Karpas-422 (cell line): Measurements from ENCODE around the gene RNF7. TPM values are rescaled to one million over a fixed set of nuclear protein-coding genes. Genes with fewer than 3 reads are reported as not detected.
"Not testable (repeated sequence)": the region's sequence is repeated elsewhere in the genome, so short reads cannot be mapped to it uniquely, and the experiment has no call there.

Experiments
- DNase-seq: peaks from one replicate; pipeline ENCODE4 v3.0.0-alpha.2; 2015
- H2AFZ ChIP-seq: fragments of 200-600 bp; sonication (generic); 2 replicates; pipeline ENCODE4 v1.6.1; 2014; ENCODE audit warnings: antibody characterized with exemption, low read length, mixed read lengths
- H3K27ac ChIP-seq: fragments of 200-600 bp; sonication (generic); 2 replicates; pipeline ENCODE4 v1.5.1; 2014; ENCODE audit warnings: mild to moderate bottlenecking, low read length, moderate library complexity
- H3K27me3 ChIP-seq: fragments of 200-600 bp; sonication (generic); 2 replicates; pipeline ENCODE4 v1.6.1; 2014; ENCODE audit warnings: low read length, mixed read lengths
- H3K36me3 ChIP-seq: fragments of 200-600 bp; sonication (generic); 2 replicates; pipeline ENCODE4 v1.6.1; 2014; ENCODE audit warnings: low read length, mixed read lengths; ENCODE audit not compliant: insufficient read depth
- H3K4me1 ChIP-seq: fragments of 200-600 bp; sonication (generic); 2 replicates; pipeline ENCODE4 v1.6.1; 2014; ENCODE audit warnings: mild to moderate bottlenecking, low read length, mixed read lengths
- H3K4me2 ChIP-seq: fragments of 200-600 bp; sonication (generic); 2 replicates; pipeline ENCODE4 v1.6.1; 2014; ENCODE audit warnings: low read length, low read depth, mild to moderate bottlenecking; ENCODE audit not compliant: poor library complexity, severe bottlenecking
- H3K4me3 ChIP-seq: fragments of 200-600 bp; sonication (generic); 2 replicates; pipeline ENCODE4 v1.5.1; 2014; ENCODE audit warnings: mild to moderate bottlenecking, antibody characterized with exemption, low read length, mixed read lengths
- H3K79me2 ChIP-seq: fragments of 200-600 bp; sonication (generic); 2 replicates; pipeline ENCODE4 v1.6.1; 2014; ENCODE audit warnings: mild to moderate bottlenecking, low read length, mixed read lengths
- H3K9ac ChIP-seq: fragments of 200-600 bp; sonication (generic); 2 replicates; pipeline ENCODE4 v1.6.0; 2014; ENCODE audit warnings: low read length
- H3K9me2 ChIP-seq: fragments of 200-600 bp; sonication (generic), shearing (Covaris generic); replicated peaks from 2 replicates; pipeline ENCODE4 v1.6.0; 2014; ENCODE audit warnings: mild to moderate bottlenecking, low read length, moderate library complexity; ENCODE audit not compliant: insufficient read depth
- H3K9me3 ChIP-seq: fragments of 300-700, 200-600 bp; sonication (generic); 2 replicates; pipeline ENCODE4 v1.6.1; 2014; ENCODE audit warnings: low read length, mixed read lengths
- H4K20me1 ChIP-seq: fragments of 200-600 bp; sonication (generic); 2 replicates; pipeline ENCODE4 v1.6.1; 2014; ENCODE audit warnings: mild to moderate bottlenecking, antibody characterized with exemption, low read length, low read depth; ENCODE audit not compliant: insufficient read depth
- total RNA-seq: library from RNA; depleted of rRNA; stranded (reverse); fragments of >200 nt; shearing (Covaris generic); gene quantifications from 2 replicates; pipeline ENCODE4 v1.2.3, GENCODE V29; 2014; ENCODE audit warnings: low replicate concordance

The RNF7 gene
- total RNA-seq, 1 experiment from 2014 or later: 63.9 TPM

- H3K36me3 ChIP-seq, H2AFZ ChIP-seq, H3K27me3 ChIP-seq, H3K4me1 ChIP-seq, H3K9me2 ChIP-seq, H3K9me3 ChIP-seq, DNase-seq, H3K4me2 ChIP-seq, H4K20me1 ChIP-seq, H3K79me2 ChIP-seq, H3K27ac ChIP-seq, H3K4me3 ChIP-seq, H3K9ac ChIP-seq: not testable (repeated sequence)
Observed at GRCh38 chr3:141762552-141762951, 24.5 kb downstream of the RNF7 start.

GRCh38 chr3:141763088-141763750, 25.1 kb downstream of the RNF7 start, which contains the start of gene GRK7:
TSS of gene GRK7 (plus strand) at chr3:141763408. CDS start at chr3:141778285, 14,877 bp downstream.
- Histone ChIP-seq H3K27ac (no peak within 1 kb of the TSS), H3K27me3 (no peaks in the 10 kb centered on the region), H2AFZ (no peak within 1 kb of the TSS), H3K4me3 (no peak within 1 kb of the TSS), H3K9me3 (no peaks in the 10 kb centered on the region), H3K9ac (no peak within 1 kb of the TSS), H4K20me1 (no peaks in the 10 kb centered on the region), H3K9me2 (no peaks in the 10 kb centered on the region), H3K36me3 (no peaks in the 10 kb centered on the region), H3K4me1 (no peaks in the 10 kb centered on the region), H3K79me2 (no peaks in the 10 kb centered on the region), H3K4me2 (no peak within 1 kb of the TSS)
- no peak for DNase-seq

- Histone ChIP-seq H3K9ac (no peak overlapping the region), H3K27me3 (no peaks in the 10 kb centered on the region), H3K9me2 (no peaks in the 10 kb centered on the region), H3K4me2 (no peak overlapping the region), H3K27ac (no peak overlapping the region), H3K4me1 (no peaks in the 10 kb centered on the region), H3K36me3 (no peaks in the 10 kb centered on the region), H3K79me2 (no peaks in the 10 kb centered on the region), H3K4me3 (no peak overlapping the region), H3K9me3 (no peaks in the 10 kb centered on the region), H4K20me1 (no peaks in the 10 kb centered on the region), H2AFZ (no peak overlapping the region)
- no peak for DNase-seq
Observed at GRCh38 chr3:141764045-141764444, 25.9 kb downstream of the RNF7 start.

GRCh38 chr3:141764465-141764864, 26.4 kb downstream of the RNF7 start:
- H3K27me3 ChIP-seq: no peaks in the 10 kb centered on the region
- H3K27ac ChIP-seq: no peak overlapping the region
- no peaks in the 10 kb centered on the region for H4K20me1 ChIP-seq
- no peak overlapping the region for H3K4me2 ChIP-seq
- no peaks in the 10 kb centered on the region for H3K4me1 ChIP-seq
- H2AFZ ChIP-seq: no peak overlapping the region
- no peaks in the 10 kb centered on the region for H3K9me3 ChIP-seq
- H3K9me2 ChIP-seq: no peaks in the 10 kb centered on the region
- no peak overlapping the region for H3K9ac ChIP-seq
- no peak for DNase-seq
- no peaks in the 10 kb centered on the region for H3K79me2 ChIP-seq
- no peaks in the 10 kb centered on the region for H3K36me3 ChIP-seq
- no peak overlapping the region for H3K4me3 ChIP-seq

- H3K9ac ChIP-seq: no peak overlapping the region
- no peak for DNase-seq
- H3K4me1 ChIP-seq: no peaks in the 10 kb centered on the region
- H3K36me3 ChIP-seq: no peaks in the 10 kb centered on the region
- H2AFZ ChIP-seq: no peak overlapping the region
- H3K27ac ChIP-seq: no peak overlapping the region
- H3K27me3 ChIP-seq: no peaks in the 10 kb centered on the region
- no peak overlapping the region for H3K4me2 ChIP-seq
- H3K4me3 ChIP-seq: no peak overlapping the region
- no peaks in the 10 kb centered on the region for H3K9me2 ChIP-seq
- no peaks in the 10 kb centered on the region for H3K79me2 ChIP-seq
- no peaks in the 10 kb centered on the region for H3K9me3 ChIP-seq
- no peaks in the 10 kb centered on the region for H4K20me1 ChIP-seq
Observed at GRCh38 chr3:141764986-141765385, 26.9 kb downstream of the RNF7 start.

GRCh38 chr3:141767066-141767465, 29.0 kb downstream of the RNF7 start:
- Histone ChIP-seq H3K27ac (no peak overlapping the region), H4K20me1 (no peaks in the 10 kb centered on the region), H3K9me3 (no peaks in the 10 kb centered on the region), H3K36me3 (no peaks in the 10 kb centered on the region), H2AFZ (no peak overlapping the region), H3K4me1 (no peaks in the 10 kb centered on the region), H3K79me2 (no peaks in the 10 kb centered on the region), H3K9me2 (no peaks in the 10 kb centered on the region), H3K27me3 (no peaks in the 10 kb centered on the region), H3K9ac (no peak overlapping the region), H3K4me2 (no peak overlapping the region), H3K4me3 (no peak overlapping the region)
- no peak for DNase-seq

GRCh38 chr3:141769221-141769894, 31.3 kb downstream of the RNF7 start:
- Histone ChIP-seq H2AFZ (no peak overlapping the region), H3K9me2 (no peaks in the 10 kb centered on the region), H3K4me2 (no peak overlapping the region)

GRCh38 chr3:141773676-141774075, 35.6 kb downstream of the RNF7 start:
- H3K27ac ChIP-seq: no peak overlapping the region
- H3K36me3 ChIP-seq: no peaks in the 10 kb centered on the region
- H3K4me3 ChIP-seq: no peak overlapping the region
- H3K9ac ChIP-seq: no peak overlapping the region
- no peak for DNase-seq
- H3K9me3 ChIP-seq: no peaks in the 10 kb centered on the region
- no peaks in the 10 kb centered on the region for H3K9me2 ChIP-seq
- no peaks in the 10 kb centered on the region for H3K4me1 ChIP-seq
- no peaks in the 10 kb centered on the region for H3K27me3 ChIP-seq
- no peak overlapping the region for H3K4me2 ChIP-seq
- no peaks in the 10 kb centered on the region for H3K79me2 ChIP-seq
- no peak overlapping the region for H2AFZ ChIP-seq
- H4K20me1 ChIP-seq: no peaks in the 10 kb centered on the region

More at GRCh38 chr3:141769221-141769894, 31.3 kb downstream of the RNF7 start:
- no peaks in the 10 kb centered on the region for H3K36me3 ChIP-seq
- no peak for DNase-seq
- no peaks in the 10 kb centered on the region for H3K4me1 ChIP-seq
- H3K4me3 ChIP-seq: no peak overlapping the region
- no peak overlapping the region for H3K27ac ChIP-seq
- H3K9me3 ChIP-seq: no peaks in the 10 kb centered on the region
- H4K20me1 ChIP-seq: no peaks in the 10 kb centered on the region
- no peak overlapping the region for H3K9ac ChIP-seq
- no peaks in the 10 kb centered on the region for H3K27me3 ChIP-seq
- H3K79me2 ChIP-seq: no peaks in the 10 kb centered on the region
